NK-92 treated with Interleukin-12 subunit alpha and Interleukin-12 subunit beta, amount 100 ng/mL, for 24 hours (cell line): Measurements from ENCODE around the gene MYO9A.

Experiments used
- DNase-seq: peaks from one replicate; lab custom pipeline; 2025; lab: John Stamatoyannopoulos, UW

MYO9A gene

GRCh38 chr15:71809346-71809745 is 308.6 kb downstream of the MYO9A start:
- DNase-seq: no peak

GRCh38 chr15:71808311-71809020 is 309.5 kb downstream of the MYO9A start:
- no peak for DNase-seq

DNA sequence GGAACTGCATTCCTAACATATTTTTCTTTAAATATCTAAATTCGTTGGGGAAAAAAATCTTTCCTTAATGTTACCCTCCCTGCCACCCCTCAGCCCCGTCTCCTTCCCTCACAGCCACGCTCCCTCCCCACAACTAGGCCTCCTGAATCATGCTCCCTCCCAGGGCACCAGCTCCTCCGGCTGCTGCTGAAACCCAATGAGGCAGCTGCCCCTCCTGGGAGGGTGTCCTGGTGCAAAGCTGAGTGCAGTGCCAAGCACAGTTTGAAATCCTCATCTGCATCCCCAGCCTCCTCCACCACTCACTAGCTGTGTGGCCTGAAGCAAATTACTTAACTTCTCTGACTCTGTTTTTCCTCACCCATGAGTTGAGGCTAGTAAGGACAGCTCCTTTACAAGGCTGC is 310.3 kb downstream of the MYO9A start:
- no peak for DNase-seq

- no peak for DNase-seq
Observed at GRCh38 chr15:71807125-71807629, 310.8 kb downstream of the MYO9A start.

DNA sequence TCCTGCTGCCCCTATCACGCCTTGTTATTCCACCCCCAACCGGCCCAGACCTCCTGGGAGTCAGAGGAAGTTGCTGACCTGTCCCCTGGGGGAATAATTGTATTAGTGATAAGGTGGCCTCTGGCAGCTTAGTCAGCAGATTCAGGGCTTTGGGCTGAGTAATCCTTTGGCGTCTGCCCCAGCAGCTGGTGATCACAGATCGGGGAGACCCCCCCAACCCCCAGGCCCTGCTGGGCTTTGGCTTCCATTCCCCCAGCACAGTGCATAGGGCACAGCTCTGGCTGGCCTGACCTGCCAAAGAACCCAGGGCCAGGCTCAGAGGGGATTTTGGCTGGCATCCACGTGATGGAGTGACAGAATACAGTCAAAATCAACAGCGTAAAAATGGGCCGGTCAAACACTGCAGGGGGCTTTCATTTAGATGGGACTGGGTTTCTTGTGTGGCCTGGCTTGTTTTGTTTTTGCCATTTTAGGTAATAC is 311.5 kb downstream of the MYO9A start:
- no peak for DNase-seq

GRCh38 chr15:71804695-71805470 is 313.1 kb downstream of the MYO9A start:
- DNase-seq: no peak

DNA sequence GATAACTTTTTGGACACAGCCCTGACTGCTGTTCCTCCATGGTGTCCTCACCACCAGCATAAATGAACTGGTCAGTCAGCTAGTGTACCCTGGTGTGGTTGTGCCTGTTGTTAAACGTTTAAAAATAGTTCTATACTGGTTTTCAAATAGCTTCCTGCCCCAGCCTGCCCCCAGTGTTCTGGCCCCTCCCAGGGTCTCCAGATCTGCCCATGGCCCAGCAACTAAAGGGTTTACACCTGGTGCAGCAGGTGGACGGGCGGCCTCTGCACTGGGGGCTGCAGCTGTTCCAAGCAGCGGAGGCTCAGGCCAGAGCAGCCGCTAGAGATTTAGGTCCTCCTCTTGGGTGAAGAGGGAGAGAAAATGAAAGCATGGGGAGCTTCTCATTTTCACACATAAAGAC is 313.7 kb downstream of the MYO9A start:
- DNase-seq: no peak

- no peak for DNase-seq
Observed at GRCh38 chr15:71802770-71803169, 315.2 kb downstream of the MYO9A start.

DNA sequence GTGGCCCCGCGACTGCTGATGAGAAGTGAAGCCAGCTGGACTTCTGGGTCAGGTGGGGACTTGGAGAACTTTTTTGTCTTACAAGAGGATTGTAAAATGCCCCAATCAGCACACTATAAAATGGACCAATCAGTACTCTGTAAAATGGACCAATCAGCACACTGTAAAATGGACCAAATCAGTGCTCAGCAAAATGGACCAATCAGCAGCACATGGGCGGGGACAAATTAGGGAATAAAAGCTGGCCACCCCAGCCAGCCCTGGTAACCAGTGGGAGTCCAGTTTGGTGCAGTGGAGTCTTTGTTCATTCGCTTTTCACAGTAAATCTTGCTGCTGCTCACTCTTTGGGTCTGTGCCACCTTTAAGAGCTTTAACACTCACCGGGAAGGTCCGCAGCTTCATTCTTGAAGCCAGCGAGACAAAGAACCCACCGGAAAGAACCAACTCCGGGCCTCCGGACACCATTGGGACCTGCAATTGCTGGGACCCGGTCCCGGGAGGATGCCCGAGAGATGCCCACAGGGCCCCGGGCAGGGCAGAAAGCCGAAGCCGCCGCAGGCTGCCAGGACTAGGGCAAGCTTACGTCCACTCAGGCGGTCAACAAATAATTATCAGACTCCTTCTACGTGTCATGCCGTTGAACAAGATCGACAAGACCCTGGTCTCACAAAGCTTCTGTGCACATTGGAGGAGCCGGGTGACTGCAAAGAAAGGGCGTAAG is 315.9 kb downstream of the MYO9A start:
- no peak for DNase-seq

DNA sequence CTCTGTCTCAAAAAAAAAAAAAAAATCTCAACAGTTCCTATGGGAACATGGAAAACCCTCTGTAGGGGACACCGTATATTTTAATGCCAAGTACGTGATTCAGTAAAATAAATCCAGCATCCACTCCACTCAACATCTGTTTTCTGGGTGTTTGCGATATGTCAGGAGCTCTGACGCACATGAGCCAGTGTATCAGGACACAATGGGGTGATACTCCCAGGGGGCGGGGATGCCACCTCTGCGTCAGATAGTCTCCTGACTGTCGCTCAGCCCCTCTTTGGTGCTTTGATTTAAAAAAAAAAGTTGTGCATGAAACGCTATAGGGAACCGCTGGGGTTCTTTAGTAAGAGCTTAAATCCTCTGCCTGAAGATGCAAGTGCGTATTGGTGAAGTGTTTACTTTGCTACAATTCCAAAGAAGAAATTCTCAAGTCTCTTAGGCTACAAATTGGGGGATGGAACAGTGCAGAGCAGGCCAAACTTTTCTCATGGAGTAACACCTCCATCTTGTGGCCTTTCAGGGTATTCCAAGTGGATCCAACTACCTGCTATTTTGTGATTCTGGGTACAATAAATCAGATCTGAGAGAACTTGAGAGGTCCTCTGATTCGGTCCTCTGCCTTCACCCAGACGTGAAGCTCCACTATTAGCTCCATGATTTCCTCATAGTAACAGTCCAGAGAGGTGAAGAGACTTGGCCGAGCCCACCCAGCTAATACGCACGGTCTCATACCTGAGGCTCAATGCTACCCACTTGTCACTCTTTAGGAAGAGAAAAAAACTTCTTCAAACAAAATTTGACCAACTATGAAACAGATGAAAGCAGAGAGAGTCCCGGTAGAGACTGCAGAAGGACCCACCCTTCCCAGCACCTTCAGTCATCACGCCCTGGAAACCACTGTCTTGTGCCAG is 316.9 kb downstream of the MYO9A start:
- DNase-seq: no peak

- no peak for DNase-seq
Observed at GRCh38 chr15:71800190-71800589, 317.8 kb downstream of the MYO9A start.

- no peak for DNase-seq
Observed at GRCh38 chr15:71798641-71799040, 319.3 kb downstream of the MYO9A start.

DNA sequence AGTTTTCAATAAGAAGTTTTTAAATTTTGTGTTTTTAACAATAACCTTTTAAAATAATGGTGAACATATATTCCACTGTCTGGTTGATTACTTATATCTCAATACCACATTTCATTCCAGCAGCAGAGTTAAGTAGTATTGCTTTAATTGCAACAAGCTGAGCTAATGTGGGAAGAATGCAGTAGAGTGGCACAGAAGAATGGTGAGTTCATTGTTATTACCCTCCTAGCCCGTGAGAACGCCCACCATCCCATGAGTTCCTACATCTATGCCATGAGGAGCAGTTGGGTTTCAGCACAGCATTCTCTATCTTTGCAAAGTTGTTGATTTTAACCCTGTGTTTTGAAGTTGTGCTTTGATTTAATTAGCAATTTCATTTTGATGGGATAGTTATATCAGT is 325.4 kb downstream of the MYO9A start:
- no peak for DNase-seq

DNA sequence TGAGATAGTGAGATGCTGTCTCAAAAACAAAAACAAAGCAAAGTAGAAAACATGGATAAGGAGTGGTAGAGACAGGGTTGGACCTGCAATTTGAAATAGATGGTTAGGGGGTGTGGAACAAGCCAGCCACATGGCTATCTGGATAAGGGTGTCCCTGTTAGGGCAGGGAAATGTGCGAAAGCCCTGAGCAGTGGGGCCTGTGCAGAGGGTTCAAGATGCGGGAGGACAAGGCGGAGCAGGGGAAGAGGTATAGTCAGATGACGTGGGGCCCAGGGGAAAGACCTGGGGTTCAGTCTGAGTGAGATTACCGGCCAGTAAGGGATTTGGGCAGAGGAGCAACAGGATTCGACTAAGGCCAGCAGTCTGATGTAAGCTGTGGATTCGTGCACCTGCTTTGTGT is 326.0 kb downstream of the MYO9A start:
- no peak for DNase-seq

GRCh38 chr15:71790081-71790480 is 327.9 kb downstream of the MYO9A start:
- no peak for DNase-seq

GRCh38 chr15:71789616-71790015 is 328.3 kb downstream of the MYO9A start:
- no peak for DNase-seq

GRCh38 chr15:71788646-71789579 is 329.0 kb downstream of the MYO9A start:
- DNase-seq: no peak

DNA sequence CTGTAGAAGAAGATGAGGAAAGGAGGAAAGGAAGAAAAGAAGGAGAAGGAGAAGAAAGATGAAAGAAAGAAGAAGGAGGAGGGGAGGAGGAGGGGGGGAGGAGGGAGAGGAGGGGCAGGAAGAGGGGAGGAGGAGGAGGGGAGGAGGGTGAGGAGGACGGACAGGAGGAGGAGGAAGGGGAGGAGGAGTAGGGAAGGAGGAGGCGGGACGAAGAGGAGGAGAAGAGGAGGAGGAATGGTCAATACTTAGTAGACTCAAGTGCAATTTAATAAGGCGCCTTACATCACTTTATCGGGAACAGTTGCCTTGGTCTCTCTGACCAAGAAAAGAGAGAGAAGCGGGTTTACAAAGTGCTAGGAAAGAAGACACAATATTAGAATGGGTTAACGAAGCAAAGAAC is 331.3 kb downstream of the MYO9A start:
- no peak for DNase-seq

- no peak for DNase-seq
Observed at GRCh38 chr15:71785996-71786395, 332.0 kb downstream of the MYO9A start.

DNA sequence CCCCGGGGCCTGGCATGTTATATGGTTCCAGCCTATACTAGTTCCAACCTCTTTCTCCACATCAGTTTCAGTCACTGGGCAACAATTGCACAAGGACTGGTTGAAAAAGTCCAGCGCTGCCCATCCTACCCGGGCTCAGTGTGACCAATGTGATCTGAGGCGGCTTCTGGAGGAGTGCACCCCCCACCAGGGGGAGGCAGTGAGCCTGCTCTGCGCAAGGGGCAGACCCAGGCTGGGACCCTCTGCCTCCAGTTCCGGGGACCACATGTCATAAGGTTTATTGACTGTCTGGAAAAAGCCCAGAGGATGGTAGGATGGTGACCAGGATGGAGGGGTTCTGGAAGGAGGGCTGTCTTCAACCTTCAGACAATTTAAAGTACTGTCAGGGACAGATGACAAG is 333.2 kb downstream of the MYO9A start:
- no peak for DNase-seq
